ENCODE results near the gene IDH3G. TPM values are rescaled to one million over a fixed set of nuclear protein-coding genes. Genes with fewer than 3 reads are reported as not detected.

The IDH3G gene
- polyA plus RNA-seq, 1 donor (not counting 4 experiments of a cell fraction or from before 2014, with no cell fraction given) = 44.7 TPM

- H3K4me3 ChIP-seq (ENCODE audit: control insufficient read depth in 2 of 3, extremely low read depth in 1 of 3, insufficient read depth in 2 of 3, low read depth in 1 of 3, low read length in 3 of 3) = peak within 1 kb of the TSS; percentile 46 to 57 (median 51)
- no peak within 1 kb of the TSS for H3K27ac ChIP-seq (ENCODE audit: control insufficient read depth, insufficient read depth, low read length)
- DNase-seq (ENCODE audit: low read depth, low spot score) = peak; percentile 28
- H3K9me1 ChIP-seq (ENCODE audit: control insufficient read depth, extremely low read depth, insufficient read depth, low read length) = no peaks in the 10 kb centered on the region
- dilution Hi-C loops (cut with MboI; ENCODE audit: extremely low pct_ligation_motif_present, low sequenced_read_pairs) = no loop called here
- no peaks in the 10 kb centered on the region for H4K20me1 ChIP-seq (ENCODE audit: control insufficient read depth, extremely low read depth, insufficient read depth, low read length)
- H3K36me3 ChIP-seq (ENCODE audit: control insufficient read depth in 2 of 2, extremely low read depth in 1 of 2, insufficient read depth in 2 of 2, low read length in 2 of 2) = peaks cover 0 to 2% of the 10 kb centered on the region in 2 experiments
- TF ChIP-seq CTCF (optimal IDR thresholded peaks at IDR 0.05 in 1 of 3, IDR thresholded peaks at IDR 0.05 in 1 of 3, conservative IDR thresholded peaks at IDR 0.05 in 1 of 3; ENCODE audit: extremely low read depth in 1 of 3, insufficient read depth in 2 of 3, low read length in 3 of 3) (peak in 2 of 3 experiments; percentile 63 to 87), EZH2 (IDR thresholded peaks at IDR 0.05; ENCODE audit: low read length) (no peak)
- H2AFZ ChIP-seq (ENCODE audit: control insufficient read depth, low read length) = peak within 1 kb of the TSS; percentile 39
- peaks cover 13% of the 10 kb centered on the region for H3K4me1 ChIP-seq (ENCODE audit: control insufficient read depth, extremely low read depth, insufficient read depth, low read length)
- peak within 1 kb of the TSS; percentile 28 for H3K9ac ChIP-seq (ENCODE audit: control insufficient read depth, extremely low read depth, insufficient read depth, low read length)
- H3K4me2 ChIP-seq (ENCODE audit: control insufficient read depth, extremely low read depth, insufficient read depth, low read depth, low read length) = peak within 1 kb of the TSS; percentile 67
- FAIRE-seq = no peak
- peaks cover 2% of the 10 kb centered on the region for H3K79me2 ChIP-seq (ENCODE audit: control insufficient read depth, insufficient read depth, low read length)
- H3K9me3 ChIP-seq (ENCODE audit: control insufficient read depth, low read depth, low read length) = peaks cover under 1% of the 10 kb centered on the region
- H3K27me3 ChIP-seq (ENCODE audit: control insufficient read depth, extremely low read depth, insufficient read depth, low read length) = no peaks in the 10 kb centered on the region
Observed at GRCh38 chrX:153763989-153764755, 30.0 kb downstream of the IDH3G start, which contains the start of gene PLXNB3. Gene PLXNB3, plus strand, starts transcription at chrX:153764249. Its CDS starts 1,287 bp downstream, at chrX:153765536.

- peaks cover 2% of the 10 kb centered on the region for H3K79me2 ChIP-seq (ENCODE audit: control insufficient read depth, insufficient read depth, low read length)
- dilution Hi-C loops (cut with MboI; ENCODE audit: extremely low pct_ligation_motif_present, low sequenced_read_pairs) = no loop called here
- H2AFZ ChIP-seq (ENCODE audit: control insufficient read depth, low read length) = no peak overlapping the region
- H3K9me1 ChIP-seq (ENCODE audit: control insufficient read depth, extremely low read depth, insufficient read depth, low read length) = no peaks in the 10 kb centered on the region
- no peaks in the 10 kb centered on the region for H3K36me3 ChIP-seq (ENCODE audit: control insufficient read depth in 2 of 2, extremely low read depth in 1 of 2, insufficient read depth in 2 of 2, low read length in 2 of 2)
- H3K9ac ChIP-seq (ENCODE audit: control insufficient read depth, extremely low read depth, insufficient read depth, low read length) = no peak overlapping the region
- H3K27ac ChIP-seq (ENCODE audit: control insufficient read depth, insufficient read depth, low read length) = no peak overlapping the region
- H3K4me3 ChIP-seq (ENCODE audit: control insufficient read depth in 2 of 3, extremely low read depth in 1 of 3, insufficient read depth in 2 of 3, low read depth in 1 of 3, low read length in 3 of 3) = no peak overlapping the region
- H3K27me3 ChIP-seq (ENCODE audit: control insufficient read depth, extremely low read depth, insufficient read depth, low read length) = no peaks in the 10 kb centered on the region
- H3K9me3 ChIP-seq (ENCODE audit: control insufficient read depth, low read depth, low read length) = no peaks in the 10 kb centered on the region
- DNase-seq (ENCODE audit: low read depth, low spot score) = no peak
- no peak overlapping the region for H3K4me2 ChIP-seq (ENCODE audit: control insufficient read depth, extremely low read depth, insufficient read depth, low read depth, low read length)
- no peak for FAIRE-seq
- no peaks in the 10 kb centered on the region for H4K20me1 ChIP-seq (ENCODE audit: control insufficient read depth, extremely low read depth, insufficient read depth, low read length)
- H3K4me1 ChIP-seq (ENCODE audit: control insufficient read depth, extremely low read depth, insufficient read depth, low read length) = peaks cover 13% of the 10 kb centered on the region
- TF ChIP-seq EZH2 (IDR thresholded peaks at IDR 0.05; ENCODE audit: low read length) (no peak), CTCF (optimal IDR thresholded peaks at IDR 0.05 in 1 of 3, IDR thresholded peaks at IDR 0.05 in 1 of 3, conservative IDR thresholded peaks at IDR 0.05 in 1 of 3; ENCODE audit: extremely low read depth in 1 of 3, insufficient read depth in 2 of 3, low read length in 3 of 3) (no peak)
Observed at GRCh38 chrX:153763298-153763932, 30.8 kb downstream of the IDH3G start.
